Testis (tissue), 2 donors: ENCODE results near the gene ANGPTL2.

Source experiments
- CTCF ChIP-seq, 3 experiments: fragments of 450-650 bp in 2 of 3; fragments of 200-600 bp in 1 of 3; sonication (generic) in 1 of 3; IDR thresholded peaks; one replicate each; pipeline ENCODE4 v1.5.1; 2016 to 2019; ENCODE audit warnings: antibody characterized with exemption in 3 of 3, mild to moderate bottlenecking in 2 of 3, moderate library complexity in 1 of 3
- POLR2A ChIP-seq: fragments of 450-650 bp; IDR thresholded peaks from one replicate; pipeline ENCODE4 v1.6.1; 2017; ENCODE audit warnings: antibody characterized with exemption, mild to moderate bottlenecking, moderate library complexity

- TF ChIP-seq POLR2A (no peak), CTCF (IDR thresholded peaks at IDR 0.05) (no peak)
Observed at GRCh38 chr9:127137640-127138360, 15.4 kb upstream of the ANGPTL2 start.
